ENCODE data around the gene GALNT5. TPM values are rescaled to one million over a fixed set of nuclear protein-coding genes. Genes with fewer than 3 reads are reported as not detected.

The GALNT5 gene
- total and polyA plus RNA-seq, 10 of the 15 experiments (the other 5 are each of a cell fraction or from before 2014, with no cell fraction given) = under 0.01 to 0.25 (median 0.03) TPM; not detected in 4

- Histone ChIP-seq H3K79me2 (ENCODE audit: control insufficient read depth, insufficient read depth, low read length) (no peaks in the 10 kb centered on the region), H3K27ac (ENCODE audit: control insufficient read depth, insufficient read depth) (no peak overlapping the region), H3K9me3 (replicated peaks; ENCODE audit: control insufficient read depth, insufficient read depth, low read length) (no peaks in the 10 kb centered on the region), H3K9ac (ENCODE audit: control insufficient read depth, insufficient read depth, low read length) (no peak overlapping the region), H3K27me3 (replicated peaks in 1 of 2; ENCODE audit: control insufficient read depth in 2 of 2, insufficient read depth in 2 of 2, low read length in 1 of 2) (no peaks in the 10 kb centered on the region), H3K4me2 (ENCODE audit: control insufficient read depth, insufficient read depth) (no peak overlapping the region), H2AFZ (ENCODE audit: control insufficient read depth, low read depth, low read length) (no peak overlapping the region), H3K36me3 (ENCODE audit: control insufficient read depth in 2 of 2, insufficient read depth in 2 of 2, low read length in 1 of 2) (no peaks in the 10 kb centered on the region), H4K20me1 (ENCODE audit: control insufficient read depth, insufficient read depth) (no peaks in the 10 kb centered on the region), H3K4me3 (no peak overlapping the region), H3K4me1 (ENCODE audit: control insufficient read depth, insufficient read depth, low read length) (no peaks in the 10 kb centered on the region)
- ATAC-seq (no peak), FAIRE-seq (no peak), DNase-seq (ENCODE audit: low read depth, low spot score) (no peak)
- RAD21 ChIA-PET (ENCODE audit: unreplicated experiment) = no interaction called here
- BruUV-seq (replicated peaks) = no TSS peak
- in situ Hi-C loops (cut with MboI) (no loop called here), intact Hi-C loops (cut with micrococcal nuclease; ENCODE audit: unreplicated experiment) (no loop called here)
- POLR2A ChIA-PET = no interaction called here
- CTCF ChIA-PET = interaction anchor here (1.0 kb wide), 1 partner anchor 28 kb away, joined by 3 read pairs; no protein-coding TSS in a partner anchor
- 0 out of 2 replicates have a peak, but pooled peaks have one; percentile 27 for TF ChIP-seq YY1 (IDR thresholded peaks at IDR 0.05; ENCODE audit: low read depth, low read length)
- TF ChIP-seq SMARCA5 (IDR thresholded peaks at IDR 0.05) = no peak
- TF ChIP-seq ETV6 (conservative IDR thresholded peaks at IDR 0.05 in 1 of 2, IDR thresholded peaks at IDR 0.05 in 1 of 2; ENCODE audit: borderline replicate concordance in 1 of 2, low read depth in 1 of 2) = no peak
- no peak for TF ChIP-seq E2F4 (IDR thresholded peaks at IDR 0.05; ENCODE audit: low read depth, low read length)
- WGBS (ENCODE audit: insufficient coverage, insufficient replicate concordance, low lambda C conversion rate, missing lambda C conversion rate) = 50% methylated on average over 2 of the region's 2 CpGs
- SMC1A ChIA-PET (ENCODE audit: uncharacterized antibody, unreplicated experiment) = interaction anchor here (0.6 to 1.6 kb wide), 5 partner anchors 8 to 80 kb away, joined by 3 to 5 read pairs (median 3); no protein-coding TSS in a partner anchor
Measured at GRCh38 chr2:157221394-157221988, 36.0 kb upstream of the GALNT5 start.

GRCh38 chr2:157223624-157224205, 33.8 kb upstream of the GALNT5 start:
- in situ Hi-C loops (cut with MboI) = no loop called here
- Histone ChIP-seq H3K9ac (ENCODE audit: control insufficient read depth, insufficient read depth, low read length) (no peak overlapping the region), H3K4me3 (no peak overlapping the region), H3K4me1 (ENCODE audit: control insufficient read depth, insufficient read depth, low read length) (no peaks in the 10 kb centered on the region), H4K20me1 (ENCODE audit: control insufficient read depth, insufficient read depth) (no peaks in the 10 kb centered on the region), H3K27me3 (replicated peaks in 1 of 2; ENCODE audit: control insufficient read depth in 2 of 2, insufficient read depth in 2 of 2, low read length in 1 of 2) (no peaks in the 10 kb centered on the region), H3K79me2 (ENCODE audit: control insufficient read depth, insufficient read depth, low read length) (no peaks in the 10 kb centered on the region), H2AFZ (ENCODE audit: control insufficient read depth, low read depth, low read length) (no peak overlapping the region), H3K9me3 (replicated peaks; ENCODE audit: control insufficient read depth, insufficient read depth, low read length) (no peaks in the 10 kb centered on the region), H3K36me3 (ENCODE audit: control insufficient read depth in 2 of 2, insufficient read depth in 2 of 2, low read length in 1 of 2) (no peaks in the 10 kb centered on the region), H3K27ac (ENCODE audit: control insufficient read depth, insufficient read depth) (no peak overlapping the region), H3K4me2 (ENCODE audit: control insufficient read depth, insufficient read depth) (no peak overlapping the region)
- BruUV-seq (replicated peaks) = no TSS peak
- POLR2A ChIA-PET = no interaction called here
- RAD21 ChIA-PET (ENCODE audit: unreplicated experiment) = no interaction called here
- intact Hi-C loops (cut with micrococcal nuclease; ENCODE audit: unreplicated experiment) = no loop called here
- FAIRE-seq (no peak), ATAC-seq (no peak), DNase-seq (ENCODE audit: low read depth, low spot score) (no peak)
- SMC1A ChIA-PET (ENCODE audit: uncharacterized antibody, unreplicated experiment) = interaction anchor here (0.8 to 1.3 kb wide), 2 partner anchors 13 to 39 kb away, joined by 3 to 4 read pairs; no protein-coding TSS in a partner anchor
- CTCF ChIA-PET = no interaction called here
- WGBS (ENCODE audit: insufficient coverage, insufficient replicate concordance, low lambda C conversion rate, missing lambda C conversion rate) = 45% methylated on average over 5 of the region's 5 CpGs
- TF ChIP-seq MTA3 (IDR thresholded peaks at IDR 0.05; ENCODE audit: borderline replicate concordance, low read length) (no peak), ZNF207 (IDR thresholded peaks at IDR 0.05; ENCODE audit: borderline replicate concordance) (no peak), CTCF (IDR thresholded peaks at IDR 0.05 in 2 of 3, conservative IDR thresholded peaks at IDR 0.05 in 1 of 3; ENCODE audit: control insufficient read depth in 2 of 3, extremely low read depth in 1 of 3, insufficient read depth in 1 of 3, low read depth in 3 of 3, low read length in 3 of 3) (no peak), FOXM1 (IDR thresholded peaks at IDR 0.05; ENCODE audit: low read depth, low read length) (no peak), RB1 (IDR thresholded peaks at IDR 0.05; ENCODE audit: borderline replicate concordance) (no peak), RELA (IDR thresholded peaks at IDR 0.05; ENCODE audit: borderline replicate concordance, partially characterized antibody) (no peak), TCF3 (IDR thresholded peaks at IDR 0.05; ENCODE audit: borderline replicate concordance, insufficient read depth, low read depth, low read length) (no peak), PAX5 (IDR thresholded peaks at IDR 0.05; ENCODE audit: borderline replicate concordance, low read depth, low read length) (no peak), NFYB (IDR thresholded peaks at IDR 0.05; ENCODE audit: insufficient read depth, low read depth, low read length) (no peak), ZBED1 (IDR thresholded peaks at IDR 0.05; ENCODE audit: borderline replicate concordance) (no peak), POLR2A (IDR thresholded peaks at IDR 0.05; ENCODE audit: low read depth, low read length) (no peak)

Measured in GM12878 (cell line).